ENCODE measurements around the gene HS3ST5.

The HS3ST5 gene

GRCh38 chr6:114075777-114076176 is 267.0 kb downstream of the HS3ST5 start:
- H3K4me2 ChIP-seq (ENCODE audit: low read length), result no peak overlapping the region
- H4K20me1 ChIP-seq (ENCODE audit: insufficient read depth, low read length), result no peaks in the 10 kb centered on the region
- no peaks in the 10 kb centered on the region for H3K36me3 ChIP-seq (replicated peaks; ENCODE audit: low read depth, low read length)
- H3K27me3 ChIP-seq (ENCODE audit: low read depth, low read length), result no peaks in the 10 kb centered on the region
- no peak overlapping the region for H3K4me3 ChIP-seq (ENCODE audit: low read length)
- H3K27ac ChIP-seq (ENCODE audit: low read length), result no peak overlapping the region
- H3K79me2 ChIP-seq (ENCODE audit: low read length), result no peaks in the 10 kb centered on the region
- no peak overlapping the region for H3K9ac ChIP-seq (ENCODE audit: low read length)
- H2AFZ ChIP-seq (ENCODE audit: low read depth, low read length), result no peak overlapping the region
- H3K9me3 ChIP-seq (ENCODE audit: insufficient read depth, low read length), result no peaks in the 10 kb centered on the region
- TF ChIP-seq CTCF (IDR thresholded peaks at IDR 0.05; ENCODE audit: low read depth, low read length) (no peak), EZH2phosphoT487 (IDR thresholded peaks at IDR 0.05; ENCODE audit: low read depth) (no peak)
- no peaks in the 10 kb centered on the region for H3K4me1 ChIP-seq (ENCODE audit: low read length)

GRCh38 chr6:114075300-114075699 is 267.5 kb downstream of the HS3ST5 start:
- Histone ChIP-seq H3K27ac (ENCODE audit: low read length) (no peak overlapping the region), H3K9ac (ENCODE audit: low read length) (no peak overlapping the region), H3K4me3 (ENCODE audit: low read length) (no peak overlapping the region), H4K20me1 (ENCODE audit: insufficient read depth, low read length) (no peaks in the 10 kb centered on the region), H3K79me2 (ENCODE audit: low read length) (no peaks in the 10 kb centered on the region), H3K4me1 (ENCODE audit: low read length) (no peaks in the 10 kb centered on the region), H3K9me3 (ENCODE audit: insufficient read depth, low read length) (no peaks in the 10 kb centered on the region), H2AFZ (ENCODE audit: low read depth, low read length) (no peak overlapping the region), H3K27me3 (ENCODE audit: low read depth, low read length) (no peaks in the 10 kb centered on the region), H3K36me3 (replicated peaks; ENCODE audit: low read depth, low read length) (no peaks in the 10 kb centered on the region), H3K4me2 (ENCODE audit: low read length) (no peak overlapping the region)
- TF ChIP-seq EZH2phosphoT487 (IDR thresholded peaks at IDR 0.05; ENCODE audit: low read depth) (no peak), CTCF (IDR thresholded peaks at IDR 0.05; ENCODE audit: low read depth, low read length) (no peak)

- no peak overlapping the region for H3K27ac ChIP-seq (ENCODE audit: low read length)
- peaks cover 7% of the 10 kb centered on the region for H3K4me1 ChIP-seq (ENCODE audit: low read length)
- H3K4me3 ChIP-seq (ENCODE audit: low read length), result no peak overlapping the region
- no peaks in the 10 kb centered on the region for H3K9me3 ChIP-seq (ENCODE audit: insufficient read depth, low read length)
- no peaks in the 10 kb centered on the region for H3K79me2 ChIP-seq (ENCODE audit: low read length)
- no peaks in the 10 kb centered on the region for H3K27me3 ChIP-seq (ENCODE audit: low read depth, low read length)
- TF ChIP-seq CTCF (IDR thresholded peaks at IDR 0.05; ENCODE audit: low read depth, low read length), result no peak
- no peak for TF ChIP-seq EZH2phosphoT487 (IDR thresholded peaks at IDR 0.05; ENCODE audit: low read depth)
- no peaks in the 10 kb centered on the region for H3K36me3 ChIP-seq (replicated peaks; ENCODE audit: low read depth, low read length)
- no peak overlapping the region for H3K4me2 ChIP-seq (ENCODE audit: low read length)
- H2AFZ ChIP-seq (ENCODE audit: low read depth, low read length), result no peak overlapping the region
- no peaks in the 10 kb centered on the region for H4K20me1 ChIP-seq (ENCODE audit: insufficient read depth, low read length)
- no peak overlapping the region for H3K9ac ChIP-seq (ENCODE audit: low read length)
Measured at GRCh38 chr6:114068771-114069170, 274.1 kb downstream of the HS3ST5 start.

GRCh38 chr6:114068116-114068515 is 274.7 kb downstream of the HS3ST5 start:
- Histone ChIP-seq H3K4me2 (ENCODE audit: low read length) (no peak overlapping the region), H3K4me1 (ENCODE audit: low read length) (peaks cover 7% of the 10 kb centered on the region), H2AFZ (ENCODE audit: low read depth, low read length) (no peak overlapping the region), H3K27ac (ENCODE audit: low read length) (no peak overlapping the region), H4K20me1 (ENCODE audit: insufficient read depth, low read length) (no peaks in the 10 kb centered on the region), H3K4me3 (ENCODE audit: low read length) (no peak overlapping the region), H3K27me3 (ENCODE audit: low read depth, low read length) (no peaks in the 10 kb centered on the region), H3K9ac (ENCODE audit: low read length) (no peak overlapping the region), H3K9me3 (ENCODE audit: insufficient read depth, low read length) (no peaks in the 10 kb centered on the region), H3K79me2 (ENCODE audit: low read length) (no peaks in the 10 kb centered on the region), H3K36me3 (replicated peaks; ENCODE audit: low read depth, low read length) (no peaks in the 10 kb centered on the region)
- TF ChIP-seq EZH2phosphoT487 (IDR thresholded peaks at IDR 0.05; ENCODE audit: low read depth) (no peak), CTCF (IDR thresholded peaks at IDR 0.05; ENCODE audit: low read depth, low read length) (no peak)

Data from OCI-LY3 (cell line).